ENCODE data around the gene MRPL44. TPM values are rescaled to one million over a fixed set of nuclear protein-coding genes. Genes with fewer than 3 reads are reported as not detected.

Gene MRPL44
- total RNA-seq, 1 donor from 2014 or later, result 32.6 TPM

GRCh38 chr2:223944166-223944702 lies 13.0 kb upstream of the MRPL44 start:
- H3K4me3 Mint-ChIP-seq (ENCODE audit: unreplicated experiment), result peak overlapping the region; percentile 98
- Histone ChIP-seq H3K4me2 (ENCODE audit: low read length) (peak overlapping the region; percentile 97), H3K36me3 (ENCODE audit: insufficient read depth, low read length) (no peaks in the 10 kb centered on the region), H3K27ac (ENCODE audit: low read depth, low read length) (peak overlapping the region; percentile 91), H3K9ac (ENCODE audit: low read length) (peak overlapping the region; percentile 92), H3K4me1 (ENCODE audit: insufficient read depth, low read length) (peaks cover 14% of the 10 kb centered on the region), H2AFZ (ENCODE audit: low read depth, low read length) (peak overlapping the region; percentile 68), H4K20me1 (ENCODE audit: insufficient read depth, low read length) (peaks cover 20% of the 10 kb centered on the region), H3K27me3 (ENCODE audit: insufficient read depth, low read length) (no peaks in the 10 kb centered on the region), H3K9me3 (ENCODE audit: insufficient read depth, low read depth, low read length) (no peaks in the 10 kb centered on the region), H3K79me2 (ENCODE audit: insufficient read depth, low read length) (peaks cover 54% of the 10 kb centered on the region), H3K4me3 (ENCODE audit: insufficient read depth, low read depth, low read length) (peak overlapping the region; percentile 80)
- H3K4me1 Mint-ChIP-seq (ENCODE audit: low read depth, unreplicated experiment), result peaks cover 23% of the 10 kb centered on the region
- H3K36me3 Mint-ChIP-seq (ENCODE audit: low read depth, unreplicated experiment), result peaks cover 5% of the 10 kb centered on the region
- TF ChIP-seq CTCF (IDR thresholded peaks at IDR 0.05; ENCODE audit: insufficient read depth, low read depth, low read length) (no peak), EZH2 (IDR thresholded peaks at IDR 0.05; ENCODE audit: insufficient read depth, low read length) (no peak)
- FAIRE-seq (no peak), DNase-seq (ENCODE audit: low read depth) (no peak)
- no peaks in the 10 kb centered on the region for H3K27me3 Mint-ChIP-seq (ENCODE audit: low read depth, unreplicated experiment)
- peak overlapping the region; percentile 89 for H3K27ac Mint-ChIP-seq (ENCODE audit: unreplicated experiment)
- no peaks in the 10 kb centered on the region for H3K9me3 Mint-ChIP-seq (ENCODE audit: unreplicated experiment)

GRCh38 chr2:223944703-223945531 lies 12.3 kb upstream of the MRPL44 start, which contains the start of gene WDFY1:
Gene WDFY1 (minus strand): TSS chr2:223945335. CDS start chr2:223945284, 51 bp downstream.
- Histone ChIP-seq H3K4me3 (ENCODE audit: insufficient read depth, low read depth, low read length) (peak within 1 kb of the TSS; percentile 80), H2AFZ (ENCODE audit: low read depth, low read length) (peak within 1 kb of the TSS; percentile 82), H4K20me1 (ENCODE audit: insufficient read depth, low read length) (peaks cover 17% of the 10 kb centered on the region), H3K4me2 (ENCODE audit: low read length) (peak within 1 kb of the TSS; percentile 97), H3K27me3 (ENCODE audit: insufficient read depth, low read length) (no peaks in the 10 kb centered on the region), H3K9ac (ENCODE audit: low read length) (peak within 1 kb of the TSS; percentile 92), H3K79me2 (ENCODE audit: insufficient read depth, low read length) (peaks cover 47% of the 10 kb centered on the region), H3K36me3 (ENCODE audit: insufficient read depth, low read length) (no peaks in the 10 kb centered on the region), H3K4me1 (ENCODE audit: insufficient read depth, low read length) (peaks cover 14% of the 10 kb centered on the region), H3K9me3 (ENCODE audit: insufficient read depth, low read depth, low read length) (no peaks in the 10 kb centered on the region), H3K27ac (ENCODE audit: low read depth, low read length) (peak within 1 kb of the TSS; percentile 91)
- TF ChIP-seq CTCF (IDR thresholded peaks at IDR 0.05; ENCODE audit: insufficient read depth, low read depth, low read length), result no peak
- Mint-ChIP-seq H3K4me3 (ENCODE audit: unreplicated experiment) (peak within 1 kb of the TSS; percentile 98), H3K9me3 (ENCODE audit: unreplicated experiment) (no peaks in the 10 kb centered on the region), H3K36me3 (ENCODE audit: low read depth, unreplicated experiment) (peaks cover 2% of the 10 kb centered on the region), H3K27ac (ENCODE audit: unreplicated experiment) (peak within 1 kb of the TSS; percentile 89), H3K27me3 (ENCODE audit: low read depth, unreplicated experiment) (no peaks in the 10 kb centered on the region), H3K4me1 (ENCODE audit: low read depth, unreplicated experiment) (peaks cover 19% of the 10 kb centered on the region)
- DNase-seq (ENCODE audit: low read depth), result peak; percentile 78
- no peak for FAIRE-seq

All from astrocyte (in vitro differentiated cells and primary cell).